HG02981 (cell line): ENCODE measurements around the gene RAB5B.
"Not testable (repeated sequence)": the region's sequence is repeated elsewhere in the genome, so short reads cannot be mapped to it uniquely, and the experiment has no call there.

ENCODE experiments used
- ATAC-seq: cut with Tn5 transposase; IDR thresholded peaks from one replicate; pipeline ENCODE4 v1.9.1; 2021; ENCODE audit warnings: mild to moderate bottlenecking, moderate library complexity; ENCODE audit not compliant: unreplicated experiment

RAB5B gene

DNA sequence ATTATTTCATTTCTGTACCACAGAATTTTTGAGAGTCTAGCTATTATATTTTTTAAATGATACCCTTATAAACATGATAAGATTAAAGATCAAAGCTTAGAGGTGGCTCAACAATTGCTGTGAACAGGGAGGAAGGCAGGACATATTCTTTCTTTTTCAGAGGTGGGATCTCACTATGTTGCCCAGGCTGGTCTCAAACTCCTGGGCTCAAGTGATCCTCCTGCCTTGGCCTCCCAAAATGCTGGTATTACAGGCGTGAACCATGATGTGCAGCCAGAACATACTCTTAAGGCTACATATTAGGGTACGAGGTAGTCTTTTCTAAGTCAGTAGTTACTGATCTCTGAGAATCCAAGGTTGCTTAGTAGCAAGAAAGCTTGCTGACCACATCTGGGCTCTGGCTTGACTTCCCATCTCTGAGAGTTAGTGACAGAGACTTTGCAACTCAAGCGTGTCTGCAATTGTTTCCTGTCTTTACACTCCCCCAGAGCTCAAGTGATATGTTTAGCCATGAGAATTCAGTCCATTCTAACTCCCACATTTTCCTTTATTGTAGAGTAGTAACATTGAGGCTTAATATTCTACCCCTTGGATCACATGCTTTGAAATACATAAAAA, 8.6 kb downstream of the RAB5B start:
- peak; percentile 96 for ATAC-seq

DNA sequence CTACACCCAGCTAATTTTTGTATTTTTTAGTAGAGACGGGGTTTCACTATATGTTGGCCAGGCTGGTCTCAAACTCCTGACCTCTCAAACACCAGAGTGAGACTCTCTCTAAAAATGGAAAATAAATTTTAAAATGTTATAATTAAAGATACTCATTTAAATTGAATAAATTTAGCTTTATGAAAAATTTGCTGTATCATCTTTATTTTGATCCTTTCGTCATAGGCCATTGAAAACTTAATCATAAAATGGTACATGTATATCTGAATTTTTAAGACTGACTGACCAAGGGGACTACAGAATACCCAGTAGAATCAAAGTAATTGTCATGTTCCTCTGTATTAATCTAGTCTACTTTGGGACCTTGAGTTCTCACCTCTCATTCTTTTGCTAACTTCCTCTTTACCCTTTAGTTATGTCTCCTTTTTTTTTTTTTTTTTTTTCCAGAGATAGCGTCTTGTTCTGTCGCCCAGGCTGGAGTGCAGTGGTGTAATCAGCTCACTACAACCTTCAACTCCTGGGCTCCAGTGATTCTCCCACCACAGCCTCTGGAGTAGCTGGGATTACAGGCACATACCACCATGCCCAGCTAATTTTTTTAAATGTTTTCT, 9.5 kb downstream of the RAB5B start:
- no peak for ATAC-seq

DNA sequence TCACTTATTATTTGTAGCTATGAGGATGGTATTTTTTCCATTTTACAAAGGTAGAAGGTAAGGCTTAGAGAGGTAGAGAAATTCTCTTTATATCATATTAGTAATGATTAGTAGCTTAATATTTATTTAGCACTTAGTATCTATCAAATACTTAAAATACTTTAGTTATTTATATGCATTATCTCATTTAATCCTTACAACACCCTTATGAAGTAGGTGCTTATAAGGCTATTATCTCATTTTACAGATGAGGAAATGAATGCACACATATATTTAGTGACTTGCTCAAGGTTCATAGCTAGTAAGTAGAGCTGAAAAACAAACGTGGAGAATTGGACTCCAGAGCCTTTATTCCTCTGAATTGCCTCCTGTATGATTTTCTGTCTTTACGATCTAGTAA, 11.0 kb downstream of the RAB5B start:
- no peak for ATAC-seq

DNA sequence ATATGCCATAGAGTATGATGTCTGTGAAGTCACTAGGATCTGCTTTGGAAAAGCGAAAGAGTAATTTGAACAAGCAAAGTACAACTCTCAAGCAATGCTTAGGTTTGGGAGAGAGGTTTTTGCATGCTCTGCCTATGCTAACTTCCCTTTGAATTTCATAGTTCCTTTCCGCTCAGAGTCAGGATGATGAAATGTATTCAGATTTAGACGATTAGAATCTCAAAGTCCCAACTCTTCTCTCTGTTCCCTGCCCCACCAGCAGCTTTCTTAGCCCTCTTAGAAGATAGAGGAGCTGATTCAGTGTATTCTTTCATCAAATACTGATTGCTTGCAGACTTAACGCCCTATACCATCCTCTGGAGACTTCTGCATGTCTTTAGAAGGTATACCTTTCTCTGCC, 11.5 kb downstream of the RAB5B start:
- ATAC-seq: no peak

DNA sequence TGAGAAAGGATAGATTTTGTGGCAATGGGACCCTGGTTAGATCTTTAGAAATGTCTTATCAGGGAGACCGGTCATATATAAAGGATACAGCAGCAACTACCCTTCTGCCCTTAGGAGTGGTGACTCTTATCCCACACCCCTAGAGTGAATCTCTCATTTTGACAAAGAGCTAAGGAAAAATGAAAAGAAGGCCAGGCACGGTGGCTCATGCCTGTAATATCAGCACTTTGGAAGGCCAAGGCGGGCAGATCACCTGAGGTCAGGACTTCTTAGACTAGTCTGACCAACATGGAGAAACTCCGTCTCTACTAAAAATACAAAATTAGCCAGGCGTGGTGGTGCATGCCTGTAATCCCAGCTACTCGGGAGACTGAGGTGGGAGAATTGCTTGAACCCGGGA, 12.1 kb downstream of the RAB5B start:
- not testable (repeated sequence) for ATAC-seq

DNA sequence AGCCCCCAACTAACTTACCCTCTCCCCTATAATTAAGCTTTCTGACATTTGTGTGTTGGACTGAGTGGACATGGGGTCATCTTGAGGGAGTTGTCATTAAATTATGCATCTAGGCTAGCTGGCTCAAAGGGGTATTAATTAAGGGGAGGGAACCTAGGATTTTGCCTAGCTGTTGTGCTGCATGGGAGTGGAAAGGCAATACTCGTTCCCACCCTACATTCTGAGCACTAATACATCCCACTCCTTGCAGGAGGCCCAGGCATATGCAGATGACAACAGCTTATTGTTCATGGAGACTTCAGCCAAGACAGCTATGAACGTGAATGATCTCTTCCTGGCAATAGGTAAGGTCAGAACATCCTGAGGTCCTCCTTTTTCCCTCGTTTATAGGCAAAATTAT, 17.2 kb downstream of the RAB5B start:
- ATAC-seq: no peak

DNA sequence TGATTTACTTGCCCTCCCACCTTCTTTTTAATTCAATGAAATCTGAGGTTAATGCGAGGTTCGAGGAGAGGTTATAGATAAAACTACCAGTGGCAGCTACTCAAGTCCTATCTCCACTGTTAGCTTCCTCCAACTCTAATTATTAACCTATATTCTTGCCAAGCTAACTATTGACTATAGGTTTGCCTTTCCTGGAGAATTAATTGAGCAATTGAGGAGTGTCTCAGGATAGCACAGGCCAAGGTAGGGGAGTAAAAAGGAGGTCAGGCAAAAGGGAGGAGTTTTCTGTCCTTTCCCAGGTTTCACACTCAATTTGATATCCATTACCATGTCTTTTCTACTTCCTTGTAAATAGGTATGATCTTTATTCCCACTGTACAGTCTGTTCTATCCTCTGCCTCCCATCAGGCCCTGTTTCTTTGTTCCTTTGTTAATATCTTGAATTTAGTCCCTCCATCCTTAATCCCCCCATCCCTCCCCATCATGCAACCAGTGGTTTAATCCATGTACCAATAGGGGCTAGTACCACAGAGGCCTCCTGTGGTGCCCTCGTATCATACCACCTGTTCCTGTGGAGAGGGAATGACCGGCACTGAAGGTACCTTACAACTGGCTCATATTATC, 19.5 kb downstream of the RAB5B start:
- ATAC-seq: no peak

DNA sequence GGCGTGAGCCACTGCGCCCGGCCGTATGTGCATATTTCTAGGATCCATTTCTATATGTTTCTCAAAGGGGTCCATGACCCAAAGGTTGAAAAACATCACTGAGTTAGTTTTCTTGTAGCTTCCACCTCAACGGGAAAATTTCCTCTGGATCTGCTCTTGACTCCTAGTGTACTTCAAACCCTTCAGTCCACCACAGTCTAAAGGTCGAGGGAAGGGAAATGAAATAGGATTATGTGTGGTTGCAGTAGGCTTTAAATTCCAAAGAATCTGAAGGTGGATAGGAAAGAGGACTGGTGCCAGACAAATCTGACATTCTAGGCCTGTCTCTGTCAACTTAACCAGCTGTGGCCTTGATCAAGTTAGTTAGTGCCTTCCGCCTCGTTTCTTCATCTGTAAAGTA, 21.5 kb downstream of the RAB5B start:
- ATAC-seq: no peak

DNA sequence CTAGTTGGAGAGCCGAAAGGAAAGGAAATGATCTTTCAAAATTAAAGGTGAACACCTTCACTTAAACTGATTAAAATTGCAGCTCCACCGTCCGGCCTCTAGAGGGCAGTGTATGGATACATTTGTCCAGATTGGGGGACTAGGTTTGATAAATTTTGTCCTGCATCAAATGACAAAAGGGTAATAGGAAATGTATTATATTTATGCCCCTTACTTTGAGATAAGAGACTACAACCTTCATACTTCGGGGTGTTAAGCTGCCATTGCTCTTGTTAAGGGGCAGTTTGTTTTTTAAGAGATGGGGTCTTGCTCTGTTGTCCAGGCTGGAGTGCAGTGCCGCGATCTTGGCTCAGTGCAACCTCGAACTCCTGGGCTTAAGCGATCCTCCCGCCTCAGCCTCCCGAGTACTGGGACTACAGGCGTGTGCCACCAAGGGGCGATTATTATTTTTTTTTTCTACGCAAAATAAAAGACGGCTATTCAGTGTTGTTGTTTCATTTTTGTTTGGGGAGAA, 22.4 kb downstream of the RAB5B start:
- no peak for ATAC-seq

DNA sequence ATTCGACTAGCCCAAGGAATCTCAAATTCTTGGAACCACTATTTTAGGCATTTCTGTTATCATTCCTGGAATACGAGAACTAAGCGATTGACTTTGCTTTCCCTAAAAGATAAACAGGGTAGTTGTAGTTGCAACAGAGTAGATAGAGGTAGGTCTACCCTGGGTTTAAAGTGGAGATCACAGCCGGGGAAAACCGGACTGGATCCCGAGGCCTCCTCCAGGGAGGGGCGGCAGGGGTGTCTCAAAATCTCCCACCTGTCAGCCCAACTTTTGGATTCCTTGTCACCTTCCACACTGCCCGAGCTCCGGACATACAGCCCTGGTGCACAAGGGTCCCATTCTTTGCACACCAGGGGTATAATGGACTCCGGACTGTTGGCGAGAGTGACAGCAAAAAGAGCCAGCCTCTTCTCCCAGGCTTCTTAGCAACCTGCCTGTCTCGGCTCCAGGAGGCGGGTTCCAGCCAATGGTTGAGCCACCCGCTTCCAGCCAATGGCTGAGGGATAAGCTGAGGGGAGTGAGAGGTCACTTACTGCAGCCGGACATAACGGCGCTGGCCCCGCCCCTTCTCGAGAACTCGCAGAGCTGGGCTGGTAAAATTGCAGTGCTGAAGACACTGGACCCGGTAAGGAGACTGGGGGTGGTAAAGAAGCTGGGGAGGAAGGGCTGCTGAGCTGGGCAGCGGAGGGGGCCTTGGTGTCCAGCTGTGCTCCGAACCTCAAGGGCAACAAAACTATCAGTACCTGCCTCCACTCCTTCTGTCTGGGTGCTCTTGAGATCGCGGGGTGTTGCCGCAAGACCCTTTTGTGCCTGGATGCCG, 23.0 kb downstream of the RAB5B start, which contains the start of gene SUOX:
Gene SUOX, plus strand, starts transcription at position 562 of the 820 bp plus-strand sequence. CDS start 4,946 bp downstream, outside the sequence.
- ATAC-seq: peak; percentile 100

DNA sequence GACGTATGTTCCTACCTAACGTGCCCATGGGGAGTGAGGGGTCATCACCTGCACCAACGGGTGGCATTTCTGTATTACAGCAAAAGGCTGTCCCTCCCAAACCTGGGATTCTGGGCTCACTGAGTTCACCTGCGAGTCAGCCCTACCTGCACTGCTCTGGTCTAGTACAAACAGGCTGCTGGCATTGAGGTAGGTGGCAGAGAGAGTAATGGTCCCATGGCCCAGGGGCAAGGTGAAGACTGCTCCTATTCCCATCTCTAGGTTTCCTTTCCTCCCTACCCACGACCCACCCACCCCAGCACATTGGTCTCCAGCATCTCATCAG, 23.6 kb downstream of the RAB5B start:
- no peak for ATAC-seq

DNA sequence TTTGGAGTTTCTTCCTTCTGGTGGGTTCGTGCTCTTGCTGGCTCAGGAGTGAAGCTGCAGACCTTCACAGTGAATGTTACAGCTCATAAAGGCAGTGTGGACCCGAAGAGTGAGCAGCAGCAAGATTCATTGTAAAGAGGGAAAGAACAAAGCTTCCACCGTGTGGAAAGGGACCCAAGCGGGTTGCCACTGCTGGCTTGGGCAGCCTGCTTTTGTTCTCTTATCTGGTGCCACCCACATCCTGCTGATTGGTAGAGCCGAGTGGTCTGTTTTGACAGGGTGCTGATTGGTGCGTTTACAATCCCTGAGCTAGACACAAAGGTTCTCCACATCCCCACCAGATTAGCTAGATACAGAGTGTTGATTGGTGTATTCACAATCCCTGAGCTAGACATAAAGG, 25.6 kb downstream of the RAB5B start:
- not testable (repeated sequence) for ATAC-seq

DNA sequence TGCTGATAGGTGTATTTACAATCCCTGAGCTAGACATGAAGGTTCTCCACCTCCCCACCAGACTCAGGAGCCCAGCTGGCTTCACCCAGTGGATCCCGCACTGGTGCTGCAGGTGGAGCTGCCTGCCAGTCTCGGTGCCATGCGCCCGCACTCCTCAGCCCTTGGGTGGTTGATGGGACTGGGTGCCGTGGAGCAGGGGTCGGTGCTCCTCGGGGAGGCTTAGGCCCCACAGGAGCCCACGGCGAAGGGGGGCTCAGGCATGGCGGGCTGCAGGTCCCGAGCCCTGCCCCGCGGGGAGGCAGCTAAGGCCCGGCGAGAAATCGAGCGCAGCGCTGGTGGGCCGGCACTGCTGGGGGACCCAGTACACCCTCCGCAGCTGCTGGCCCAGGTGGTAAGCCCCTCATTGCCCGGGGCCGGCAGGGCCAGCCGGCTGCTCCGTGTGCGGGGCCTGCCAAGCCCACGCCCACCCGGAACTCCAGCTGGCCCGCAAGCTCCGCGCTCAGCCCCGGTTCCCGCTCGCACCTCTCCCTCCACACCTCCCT, 26.2 kb downstream of the RAB5B start:
- ATAC-seq: not testable (repeated sequence)

DNA sequence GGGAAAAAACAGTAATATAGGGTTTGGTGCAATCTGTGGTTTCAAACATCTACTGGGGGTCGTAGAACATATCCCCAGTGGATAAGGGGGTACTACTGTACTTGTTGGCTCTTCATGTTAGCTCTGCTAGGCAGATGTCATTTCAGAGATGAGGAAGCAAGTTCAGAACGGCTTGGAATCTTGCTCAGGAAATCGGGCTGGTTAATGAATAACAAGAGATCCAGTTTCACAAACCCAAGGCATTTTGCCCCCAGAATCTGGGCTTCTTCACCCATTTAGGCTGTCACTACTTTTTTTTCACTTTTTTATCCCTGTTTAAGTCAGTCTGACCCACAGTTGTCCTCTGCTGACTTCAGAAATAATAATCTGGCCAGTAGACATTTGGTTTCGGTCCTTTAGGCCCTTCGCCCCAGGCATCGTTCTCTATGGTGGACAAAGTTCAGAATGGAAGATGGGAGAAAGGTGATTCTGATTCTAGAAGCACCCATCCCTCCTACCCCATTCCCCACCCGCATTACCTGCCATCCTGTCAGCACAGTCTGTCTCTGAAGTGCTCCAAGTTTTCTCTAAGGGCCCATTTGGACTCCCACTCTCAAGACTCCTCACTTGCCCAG, 27.7 kb downstream of the RAB5B start:
- no peak for ATAC-seq

DNA sequence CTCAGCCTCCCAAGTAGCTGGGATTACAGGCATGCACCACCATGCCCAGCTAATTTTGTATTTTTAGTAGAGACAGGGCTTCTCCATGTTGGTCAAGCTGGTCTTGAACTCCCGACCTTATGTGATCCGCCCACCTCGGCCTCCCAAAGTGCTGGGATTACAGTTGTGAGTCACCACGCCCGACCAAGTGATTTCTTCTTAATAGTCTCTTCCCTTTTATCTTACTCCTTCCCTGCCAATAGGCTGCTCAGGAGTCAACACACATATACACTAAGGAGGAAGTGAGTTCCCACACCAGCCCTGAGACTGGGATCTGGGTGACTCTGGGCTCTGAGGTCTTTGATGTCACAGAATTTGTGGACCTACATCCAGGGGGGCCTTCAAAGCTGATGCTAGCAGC, 29.5 kb downstream of the RAB5B start:
- not testable (repeated sequence) for ATAC-seq

DNA sequence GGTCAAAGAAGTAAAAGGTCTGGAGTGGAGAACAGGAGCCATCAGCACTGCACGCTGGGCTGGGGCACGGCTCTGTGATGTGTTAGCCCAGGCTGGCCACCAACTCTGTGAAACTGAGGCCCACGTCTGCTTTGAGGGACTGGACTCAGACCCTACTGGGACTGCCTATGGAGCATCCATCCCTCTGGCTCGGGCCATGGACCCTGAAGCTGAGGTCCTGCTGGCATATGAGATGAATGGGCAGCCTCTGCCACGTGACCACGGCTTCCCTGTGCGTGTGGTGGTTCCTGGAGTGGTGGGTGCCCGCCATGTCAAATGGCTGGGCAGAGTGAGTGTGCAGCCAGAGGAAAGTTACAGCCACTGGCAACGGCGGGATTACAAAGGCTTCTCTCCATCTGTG, 30.3 kb downstream of the RAB5B start:
- ATAC-seq: no peak

DNA sequence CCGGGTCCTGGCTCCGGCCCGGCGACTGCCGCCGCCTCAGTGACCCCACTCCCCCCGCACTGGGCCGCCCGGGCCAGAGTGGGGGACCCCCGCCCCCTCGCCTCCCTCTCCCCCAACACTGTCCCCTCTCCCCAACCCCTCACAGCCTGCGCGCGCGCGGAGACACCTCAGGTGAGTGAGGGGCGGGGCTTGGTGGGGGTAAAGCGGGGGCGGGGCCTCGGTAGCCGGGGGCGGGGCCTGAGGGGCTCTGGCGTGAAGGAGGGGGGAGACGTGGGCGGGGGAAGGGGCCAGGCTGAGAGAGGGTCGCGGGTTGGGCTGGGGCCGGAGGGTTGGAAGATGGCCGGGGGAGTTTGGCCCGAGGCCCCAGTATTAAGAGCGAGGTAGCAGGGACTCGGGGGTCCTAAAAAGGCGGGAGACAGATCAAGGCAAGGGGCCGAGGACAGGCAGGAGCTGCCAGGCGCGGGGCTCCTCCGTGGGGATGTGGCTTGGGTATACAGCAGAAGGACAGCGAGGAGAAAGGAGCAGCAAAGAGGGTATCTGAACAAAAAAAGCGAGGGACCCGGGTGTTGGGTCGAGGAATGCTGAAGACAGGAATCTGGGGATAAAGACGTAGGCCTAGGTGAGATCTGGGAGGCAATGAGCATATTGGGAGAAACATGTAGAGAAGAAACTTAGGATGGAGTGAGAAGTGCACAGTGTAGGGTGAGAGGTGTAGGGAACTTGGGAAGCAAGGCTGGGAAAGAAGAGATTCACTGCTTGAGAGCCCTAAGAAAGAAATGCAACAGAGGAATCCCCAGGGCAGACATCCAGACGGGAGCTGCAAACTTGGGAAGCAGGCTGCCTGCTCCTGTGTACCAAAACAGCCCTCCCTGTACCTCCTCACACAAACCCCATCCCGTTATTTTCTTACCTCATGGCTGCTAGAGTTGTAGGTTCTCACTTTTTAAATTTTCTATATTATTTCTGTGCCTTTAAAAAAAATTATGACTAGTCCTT, 34.0 kb downstream of the RAB5B start:
- ATAC-seq: peak; percentile 31

DNA sequence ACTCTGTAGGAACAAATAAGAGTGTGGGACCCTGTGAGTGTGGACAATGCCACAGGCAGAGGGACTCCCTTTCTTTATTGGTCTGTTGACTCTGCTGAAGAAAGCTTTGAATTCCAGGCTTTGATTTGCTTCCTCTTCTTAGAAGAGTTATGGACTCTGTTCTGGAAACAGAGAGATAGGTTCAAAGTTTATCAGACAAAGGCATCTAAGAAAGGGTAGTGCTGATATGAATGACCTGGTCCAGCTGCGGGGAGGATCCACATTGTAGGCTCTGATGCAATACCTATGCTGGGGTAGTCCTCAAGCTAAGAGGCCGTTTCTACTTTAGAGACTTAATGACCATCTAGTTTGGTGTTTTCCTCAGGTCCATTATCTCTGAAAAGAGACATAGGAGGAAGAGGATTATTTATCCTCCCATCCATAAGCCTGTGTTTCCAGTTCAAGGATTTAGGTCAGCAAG, 36.3 kb downstream of the RAB5B start:
- no peak for ATAC-seq

DNA sequence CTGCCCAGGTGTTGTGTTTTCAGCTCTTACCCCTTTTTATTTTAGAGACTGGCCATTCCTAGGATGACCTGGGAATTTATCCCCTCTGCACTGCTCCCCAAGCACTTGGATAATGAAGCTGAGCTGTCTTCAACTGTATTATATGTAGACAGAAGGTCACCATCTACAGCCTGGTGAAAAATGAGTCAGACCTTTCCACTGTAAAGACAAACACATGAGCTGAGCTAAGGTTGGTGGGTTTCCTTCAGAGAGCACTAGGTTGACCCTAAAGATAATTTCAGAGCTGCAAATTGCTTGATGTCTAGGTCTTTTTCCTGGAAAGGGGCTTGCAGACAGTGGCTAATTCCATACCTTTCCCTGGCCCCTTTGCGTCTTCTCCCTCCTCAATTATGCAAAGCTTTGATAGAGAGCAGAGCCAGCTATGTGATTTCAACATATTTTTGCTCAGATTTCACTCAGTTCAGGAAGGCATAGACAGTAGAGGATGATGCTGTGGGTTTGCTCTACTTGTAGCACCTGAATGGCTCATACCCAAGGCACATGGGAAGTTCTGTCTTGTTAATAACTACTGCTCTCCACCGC, 37.7 kb downstream of the RAB5B start:
- ATAC-seq: no peak
